Endothelial cell (in vitro differentiated cells): ENCODE measurements around the gene PDILT. TPM values are rescaled to one million over a fixed set of nuclear protein-coding genes. Genes with fewer than 3 reads are reported as not detected.

Source experiments
- DNase-seq: peaks from one replicate; pipeline ENCODE4 v3.0.0; 2021; ENCODE audit warnings: low spot score
- H3K27ac Mint-ChIP-seq: one replicate; pipeline ENCODE4 v1.8.0; 2021; ENCODE audit warnings: mixed read lengths, inconsistent platforms; ENCODE audit not compliant: unreplicated experiment
- H3K27me3 Mint-ChIP-seq: one replicate; pipeline ENCODE4 v1.8.0; 2021; ENCODE audit warnings: mild to moderate bottlenecking, moderate library complexity, mixed read lengths, inconsistent platforms; ENCODE audit not compliant: unreplicated experiment
- H3K36me3 Mint-ChIP-seq: one replicate; pipeline ENCODE4 v1.8.0; 2021; ENCODE audit warnings: mild to moderate bottlenecking, low read depth, mixed read lengths, inconsistent platforms; ENCODE audit not compliant: unreplicated experiment
- H3K4me1 Mint-ChIP-seq: one replicate; pipeline ENCODE4 v1.8.0; 2021; ENCODE audit warnings: mild to moderate bottlenecking, mixed read lengths, inconsistent platforms; ENCODE audit not compliant: unreplicated experiment
- H3K4me3 Mint-ChIP-seq: one replicate; pipeline ENCODE4 v1.8.0; 2021; ENCODE audit warnings: mild to moderate bottlenecking, mixed read lengths, inconsistent platforms; ENCODE audit not compliant: unreplicated experiment
- H3K9me3 Mint-ChIP-seq: one replicate; pipeline ENCODE4 v1.8.0; 2021; ENCODE audit warnings: mixed read lengths, inconsistent platforms; ENCODE audit not compliant: unreplicated experiment
- CTCF ChIP-seq: fragments of 200-600 bp; sonication (generic); IDR thresholded peaks from one replicate; pipeline ENCODE4 v1.5.0; 2021; ENCODE audit warnings: antibody characterized with exemption; ENCODE audit not compliant: unreplicated experiment
- total RNA-seq: library from RNA; stranded (reverse); fragmentation: NEBNext Ultra II Directional; extraction: Animal tissue kit (Norgen Biotek cat#: 25700); gene quantifications from one replicate; pipeline ENCODE4 v1.2.1, GENCODE V29; 2021; ENCODE audit not compliant: unreplicated experiment

The PDILT gene
- total RNA-seq, 1 donor from 2014 or later = not detected

DNA sequence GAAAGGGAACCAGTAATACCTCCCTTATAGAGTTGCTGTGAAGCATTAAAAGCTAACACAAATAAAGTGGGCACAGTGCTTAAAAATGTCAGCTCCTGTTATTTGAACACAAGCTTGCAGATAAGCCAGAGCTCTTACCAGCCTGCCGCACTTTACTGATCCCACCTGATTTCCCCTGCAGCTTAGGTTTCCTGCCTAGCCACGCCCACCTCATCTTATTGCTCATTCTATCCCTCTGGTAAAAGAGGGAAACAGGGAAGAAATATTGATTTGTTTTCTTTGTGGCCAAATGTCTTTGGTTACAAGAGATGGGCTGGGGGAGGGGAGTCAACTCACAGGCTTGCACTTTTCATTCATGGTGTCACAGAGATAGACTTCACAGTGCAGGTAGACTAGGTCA lies 67.6 kb downstream of the PDILT start:
- H3K36me3 Mint-ChIP-seq = no peaks in the 10 kb centered on the region

DNA sequence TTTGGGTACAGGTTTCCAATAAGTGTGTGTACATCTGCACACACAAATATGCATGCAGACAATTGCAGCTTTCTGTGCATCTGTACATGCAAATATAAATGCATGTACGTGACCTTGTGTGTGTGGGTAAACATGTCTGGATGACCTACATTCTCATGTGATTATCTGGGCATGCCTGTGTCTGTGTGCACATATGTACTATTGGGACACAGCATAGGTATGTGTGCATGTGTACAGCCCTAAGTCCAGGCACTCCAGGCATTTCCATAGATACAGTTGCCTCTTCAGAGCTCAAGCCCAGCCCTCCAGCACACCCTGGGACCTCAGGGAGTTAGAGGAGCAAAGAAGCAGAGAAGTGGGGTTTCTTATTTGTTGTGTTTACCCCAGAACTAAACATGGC lies 70.1 kb downstream of the PDILT start:
- Mint-ChIP-seq H3K9me3 (no peaks in the 10 kb centered on the region), H3K4me1 (no peaks in the 10 kb centered on the region), H3K36me3 (no peaks in the 10 kb centered on the region), H3K27ac (no peak overlapping the region), H3K27me3 (peaks cover 3% of the 10 kb centered on the region), H3K4me3 (no peak overlapping the region)
- DNase-seq = no peak
- TF ChIP-seq CTCF = no peak

More for the DNA sequence above, 67.6 kb downstream of the PDILT start:
- Mint-ChIP-seq H3K9me3 (no peaks in the 10 kb centered on the region), H3K4me1 (no peaks in the 10 kb centered on the region), H3K4me3 (no peak overlapping the region), H3K27ac (no peak overlapping the region), H3K27me3 (peaks cover 6% of the 10 kb centered on the region)
- no peak for TF ChIP-seq CTCF
- DNase-seq = no peak

DNA sequence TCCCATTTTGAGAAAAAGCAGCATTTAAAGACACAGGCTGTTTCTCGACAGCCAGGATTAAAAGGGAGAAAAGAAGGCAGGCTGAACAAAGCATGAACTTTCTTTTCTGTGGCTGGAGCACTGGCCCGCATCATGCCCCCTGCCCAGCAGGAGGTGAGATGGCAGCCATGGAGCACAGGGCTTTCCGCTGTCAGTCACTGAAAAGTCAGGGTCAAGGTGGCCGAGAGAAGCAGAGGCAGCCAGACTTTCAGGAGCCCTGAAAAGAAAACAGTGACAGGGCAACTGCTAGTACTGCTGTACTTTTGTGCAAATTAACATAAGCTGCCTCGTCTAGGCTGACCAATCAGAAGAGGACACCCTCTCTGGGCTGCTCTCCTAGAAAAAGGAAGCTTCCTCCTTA lies 71.4 kb downstream of the PDILT start:
- Mint-ChIP-seq H3K27me3 (peaks cover 4% of the 10 kb centered on the region), H3K27ac (no peak overlapping the region), H3K36me3 (no peaks in the 10 kb centered on the region), H3K4me3 (no peak overlapping the region), H3K9me3 (no peaks in the 10 kb centered on the region), H3K4me1 (no peaks in the 10 kb centered on the region)
- no peak for TF ChIP-seq CTCF
- no peak for DNase-seq

- Mint-ChIP-seq H3K36me3 (no peaks in the 10 kb centered on the region), H3K9me3 (no peaks in the 10 kb centered on the region), H3K4me1 (no peaks in the 10 kb centered on the region), H3K27ac (no peak overlapping the region), H3K27me3 (peaks cover 4% of the 10 kb centered on the region), H3K4me3 (no peak overlapping the region)
- DNase-seq = no peak
- no peak for TF ChIP-seq CTCF
These were observed 72.1 kb downstream of the PDILT start for GRCh38 chr16:20332411-20332810.

DNA sequence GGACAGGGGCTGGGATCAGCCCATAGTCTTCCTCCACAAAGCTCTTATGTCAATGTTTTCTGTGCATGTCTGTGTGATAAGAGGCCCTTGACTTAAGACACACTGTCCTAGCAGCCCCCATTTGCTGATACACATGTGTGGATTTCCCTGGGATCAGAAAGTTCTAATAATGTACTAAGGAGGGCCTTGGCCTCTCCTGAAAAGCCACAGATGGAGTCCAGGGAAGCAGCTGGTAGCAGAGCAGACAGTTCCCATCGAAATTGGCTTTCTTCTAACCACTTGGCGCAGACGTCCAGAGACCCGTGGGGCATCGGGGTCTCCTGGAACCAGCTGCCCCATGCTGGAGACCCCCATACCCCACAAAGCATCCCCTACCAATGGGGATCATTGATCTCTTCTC lies 72.9 kb downstream of the PDILT start:
- H3K4me3 Mint-ChIP-seq = no peak overlapping the region
- H3K4me1 Mint-ChIP-seq = no peaks in the 10 kb centered on the region
- H3K27ac Mint-ChIP-seq = no peak overlapping the region
- no peaks in the 10 kb centered on the region for H3K9me3 Mint-ChIP-seq
- peaks cover 4% of the 10 kb centered on the region for H3K27me3 Mint-ChIP-seq
- TF ChIP-seq CTCF = no peak
- no peak for DNase-seq
- H3K36me3 Mint-ChIP-seq = no peaks in the 10 kb centered on the region
